Left ventricle myocardium superior (tissue), 1 donor: ENCODE results near the gene FA2H. TPM values are rescaled to one million over a fixed set of nuclear protein-coding genes. Genes with fewer than 3 reads are reported as not detected.

Experiments
- ATAC-seq: fragments of 200-7000 bp; cut with Tn5 transposase; one replicate; pipeline ENCODE4 v1.9.1; 2020; ENCODE audit warnings: mild to moderate bottlenecking, moderate library complexity
- DNase-seq: peaks from one replicate; pipeline ENCODE4 v3.0.0-alpha.2; 2020
- intact Hi-C: fragments of 100-400 bp; cut with micrococcal nuclease; formaldehyde crosslinking; loops from one replicate; pipeline ENCODE4 v1.11.0; 2022
- total RNA-seq: library from RNA; stranded (reverse); fragmentation: NEBNext Ultra II Directional; extraction: Animal tissue kit (Norgen Biotek cat#: 25700); gene quantifications from one replicate; pipeline ENCODE4 v1.2.1, GENCODE V29; 2021
- donor health status: DM: no; HTN: yes; CAD: no; lungs with severe emphysema.

The FA2H gene
- total RNA-seq, 1 donor from 2014 or later: 0.50 TPM

DNA sequence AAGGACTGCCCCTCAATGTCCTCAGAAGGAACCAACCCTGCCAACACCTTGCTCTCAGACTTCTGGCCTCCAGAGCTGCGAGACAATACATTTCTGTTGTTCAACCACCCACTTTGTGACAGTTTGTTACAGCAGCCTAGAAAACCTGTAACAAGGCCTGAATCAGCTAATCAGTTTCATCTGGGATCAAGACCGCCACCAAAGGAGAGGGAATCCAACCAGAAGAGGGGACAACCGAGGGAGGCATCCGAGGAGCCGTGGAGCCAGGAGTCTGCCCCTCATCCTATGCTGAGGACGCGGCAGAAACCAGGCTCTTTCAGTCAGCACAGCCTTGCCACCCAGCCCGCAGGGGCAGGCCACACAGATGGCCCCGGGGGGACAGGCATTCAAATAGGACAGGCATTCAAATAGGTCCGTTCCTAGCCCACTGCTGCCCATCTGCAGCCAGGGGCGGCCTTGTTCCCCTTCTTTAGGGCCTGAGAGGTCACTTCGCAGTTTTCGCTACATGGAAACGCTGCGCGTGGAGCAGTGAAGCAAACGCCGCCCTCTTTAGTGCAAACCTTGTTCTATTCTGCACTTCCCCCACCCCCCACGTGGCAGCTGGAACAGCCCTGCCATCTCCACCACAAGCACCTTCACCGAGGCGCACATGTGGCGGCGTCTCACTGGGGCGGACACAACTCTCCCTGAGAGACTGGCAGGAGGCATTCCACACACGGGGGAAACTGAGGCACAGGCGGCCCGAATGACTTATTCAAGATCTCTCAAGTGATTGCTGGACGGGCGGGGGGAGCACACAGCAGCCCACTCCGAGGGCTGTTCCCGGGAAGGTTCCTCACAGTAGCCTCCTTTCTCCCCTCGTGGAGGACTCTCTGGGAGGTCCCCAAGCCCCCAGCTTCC, 26.7 kb downstream of the FA2H start:
- DNase-seq (no peak), ATAC-seq (no peak)
- intact Hi-C loops: no loop called here

DNA sequence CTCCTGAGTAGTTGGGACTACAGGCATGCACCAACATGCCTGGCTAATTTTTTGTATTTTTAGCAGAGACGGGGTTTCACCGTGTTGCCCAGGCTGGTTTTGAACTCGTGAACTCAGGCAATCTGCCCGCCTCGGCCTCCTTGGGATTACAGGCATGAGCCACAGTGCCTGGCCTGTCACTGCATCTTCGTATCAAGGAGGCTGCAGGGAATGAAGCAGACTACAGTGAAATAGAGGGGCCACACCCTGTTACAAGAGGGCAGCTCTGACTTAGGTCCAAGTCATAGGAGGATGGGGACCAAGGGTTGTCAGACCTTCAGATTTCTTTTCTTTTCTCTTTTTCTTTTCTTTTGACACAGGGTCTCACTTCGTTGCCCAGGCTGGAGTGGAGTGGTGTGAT, 28.7 kb downstream of the FA2H start:
- DNase-seq (no peak), ATAC-seq (no peak)
- intact Hi-C loops: no loop called here

DNA sequence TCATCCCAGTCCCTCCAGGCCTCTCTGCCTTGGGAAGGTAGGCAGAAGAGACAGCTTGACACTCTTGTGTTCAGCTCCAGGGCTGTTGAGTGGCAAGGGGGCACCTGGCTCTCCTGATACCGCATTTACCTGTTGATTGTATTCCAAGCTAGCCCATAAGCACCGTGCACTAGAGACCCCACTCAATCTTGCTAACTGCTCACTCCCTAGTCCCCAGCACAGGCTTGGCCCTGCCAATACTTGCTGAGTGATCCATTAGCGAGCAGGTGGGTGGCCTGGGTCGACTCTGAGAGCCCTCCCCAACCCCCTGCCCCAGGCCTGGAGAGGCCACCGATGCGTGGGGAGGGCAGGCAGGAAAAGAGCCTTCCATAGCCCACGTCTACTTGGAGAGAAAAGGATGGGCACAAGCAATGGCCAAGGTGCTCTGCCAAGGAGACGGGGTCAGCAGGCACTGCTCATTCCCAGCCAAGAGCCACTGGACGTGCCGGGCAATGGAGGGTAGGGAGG, 29.5 kb downstream of the FA2H start:
- intact Hi-C loops: no loop called here
- ATAC-seq (no peak), DNase-seq (no peak)

DNA sequence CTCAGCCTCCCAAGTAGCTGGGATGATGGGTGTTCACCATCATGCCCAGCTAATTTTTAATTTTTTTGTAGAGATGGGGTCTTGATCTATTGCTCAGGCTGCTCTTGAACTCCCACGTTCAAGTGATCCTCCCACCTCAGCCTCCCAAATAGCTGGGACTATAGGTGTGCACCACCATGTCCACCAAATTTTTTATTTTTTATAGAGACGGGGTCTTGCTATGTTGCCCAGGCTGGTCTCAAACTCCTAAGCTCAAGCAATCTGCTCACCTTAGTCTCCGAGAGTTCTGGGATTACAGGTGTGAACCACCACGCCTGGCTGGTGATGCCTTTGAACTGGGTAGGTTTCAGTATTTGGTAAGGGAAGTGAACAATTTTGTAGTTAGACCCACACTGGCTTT, 30.1 kb downstream of the FA2H start:
- intact Hi-C loops: no loop called here
- ATAC-seq (no peak), DNase-seq (no peak)

DNA sequence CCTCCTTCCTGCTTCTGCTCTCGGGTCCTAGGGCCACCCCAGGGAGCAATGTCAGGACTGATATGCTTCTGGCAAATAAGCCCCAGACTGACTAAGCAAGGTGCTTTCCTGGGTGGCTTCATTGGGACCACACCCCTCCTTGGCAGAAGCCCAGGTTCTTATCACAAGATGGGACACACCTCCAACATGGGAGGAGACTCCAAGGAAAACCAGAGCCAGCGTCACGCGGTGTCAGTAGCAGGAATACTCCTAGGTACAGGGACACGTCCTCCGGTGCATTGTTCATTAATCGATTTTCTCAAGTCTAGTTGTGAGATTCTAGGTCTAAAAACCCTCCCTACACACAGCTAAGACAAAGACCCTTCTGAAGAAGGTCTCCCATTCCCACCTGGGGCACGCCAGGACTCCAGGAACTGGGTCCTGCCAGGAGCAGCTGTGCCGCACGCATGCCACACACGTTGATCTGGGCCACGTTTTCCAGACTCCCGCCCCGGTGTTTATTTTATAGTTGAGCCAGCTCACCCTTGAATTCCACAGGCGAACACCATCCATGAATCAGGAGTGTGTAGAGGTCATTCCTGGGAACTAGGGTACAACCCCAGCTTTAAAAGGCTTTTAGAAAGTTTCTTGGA, 30.8 kb downstream of the FA2H start:
- intact Hi-C loops: no loop called here
- ATAC-seq (no peak), DNase-seq (no peak)

DNA sequence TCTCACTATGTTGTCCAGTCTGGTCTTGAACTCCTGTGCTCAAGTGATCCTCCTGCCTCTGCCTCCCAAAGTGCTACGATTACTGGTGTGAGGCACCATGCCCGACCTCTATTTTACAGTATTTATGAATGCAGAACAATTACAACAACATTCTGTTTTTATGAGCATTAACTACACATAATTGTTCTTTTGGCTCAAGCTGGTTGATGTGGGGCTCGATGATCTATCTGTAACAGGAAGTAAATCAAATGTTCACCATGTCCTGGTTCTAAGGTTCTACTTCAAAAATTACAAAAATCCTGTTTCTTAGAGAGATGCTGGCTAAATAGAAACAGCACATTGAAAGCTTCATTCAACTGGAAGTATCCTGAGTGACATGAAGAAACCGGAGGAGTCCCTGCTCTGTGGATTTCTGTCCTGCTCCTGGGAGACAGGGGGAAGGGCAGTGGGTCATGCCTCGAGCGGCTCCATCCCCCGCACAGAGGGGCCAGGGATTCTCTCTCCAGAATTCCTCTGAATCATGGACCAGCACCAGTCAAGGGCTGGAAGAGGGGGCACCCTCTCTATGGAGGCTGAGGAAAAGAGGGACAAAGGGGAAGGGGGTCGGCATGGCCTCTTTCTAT, 31.5 kb downstream of the FA2H start:
- ATAC-seq: no peak
- intact Hi-C loops: no loop called here

DNA sequence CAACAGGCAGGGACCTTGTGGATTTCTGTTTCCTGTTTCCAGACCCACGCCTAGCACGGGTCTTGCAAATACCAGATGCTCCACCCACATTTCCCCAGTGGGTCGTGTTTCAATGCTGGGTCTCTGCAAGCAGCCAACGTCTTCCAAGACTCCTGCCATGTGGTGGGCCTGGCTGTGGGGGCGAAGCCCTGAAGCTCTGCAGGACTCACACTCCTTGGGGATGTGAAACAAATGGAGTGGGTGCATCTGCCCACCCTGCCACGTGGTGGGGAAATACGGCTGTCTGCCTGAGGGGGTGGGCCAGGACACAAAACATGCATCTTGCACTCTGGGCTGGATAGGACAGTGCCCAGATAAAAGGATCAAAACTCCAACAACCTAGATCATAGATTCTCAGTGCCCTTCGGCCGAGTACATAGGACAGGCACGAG, 32.6 kb downstream of the FA2H start:
- no peak for ATAC-seq
- intact Hi-C loops: no loop called here

More for the DNA sequence above, 31.5 kb downstream of the FA2H start:
- no peak for DNase-seq

DNA sequence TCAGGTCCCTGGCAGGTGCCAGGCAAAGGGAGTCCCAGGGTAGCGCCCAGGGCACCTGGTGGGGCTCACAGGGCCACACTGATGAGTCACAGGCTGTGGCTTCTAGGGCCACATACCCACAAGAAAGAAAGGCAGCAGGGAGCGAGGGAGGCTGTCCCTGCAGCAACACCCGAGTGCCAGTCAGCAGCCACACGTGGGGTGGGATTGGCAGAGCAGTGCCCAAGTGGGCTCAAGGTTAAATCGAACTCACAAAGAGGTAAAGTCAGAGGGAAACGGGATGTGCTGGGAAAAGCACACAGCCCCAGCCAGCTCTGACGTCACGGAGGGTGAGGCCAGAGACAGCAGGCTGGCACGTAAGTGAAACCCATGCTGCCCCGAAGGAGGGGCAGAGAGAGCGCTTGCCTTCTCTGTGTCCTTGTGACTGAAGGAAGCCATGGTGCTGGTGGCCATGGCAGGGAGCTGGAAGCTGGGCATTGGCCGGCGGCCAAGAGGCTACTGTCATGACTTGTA, 33.8 kb downstream of the FA2H start:
- DNase-seq (peak; percentile 35), ATAC-seq (peak; percentile 40)
- intact Hi-C loops: no loop called here

More for the DNA sequence above, 32.6 kb downstream of the FA2H start:
- no peak for DNase-seq

DNA sequence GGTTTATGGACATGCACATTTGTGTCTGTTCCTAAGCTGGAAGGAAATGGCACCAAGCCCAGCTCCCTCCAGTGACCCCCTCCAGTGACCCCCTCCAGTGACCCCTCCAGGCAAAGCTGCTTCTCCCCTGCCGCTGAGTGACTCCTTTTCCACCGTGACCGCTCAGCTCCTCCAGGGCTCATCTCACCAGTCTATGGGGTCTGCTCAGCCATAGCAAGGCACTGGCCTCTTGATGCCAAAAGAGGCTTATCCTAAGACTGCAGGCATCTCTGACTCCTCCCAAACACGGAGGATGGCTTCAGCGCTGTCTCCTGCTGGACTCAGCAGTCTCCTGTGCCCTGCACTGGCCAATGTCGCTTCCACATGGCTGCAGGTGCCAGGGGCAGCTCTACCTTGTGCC, 35.3 kb downstream of the FA2H start:
- no peak for DNase-seq
- intact Hi-C loops: no loop called here
- no peak for ATAC-seq

DNA sequence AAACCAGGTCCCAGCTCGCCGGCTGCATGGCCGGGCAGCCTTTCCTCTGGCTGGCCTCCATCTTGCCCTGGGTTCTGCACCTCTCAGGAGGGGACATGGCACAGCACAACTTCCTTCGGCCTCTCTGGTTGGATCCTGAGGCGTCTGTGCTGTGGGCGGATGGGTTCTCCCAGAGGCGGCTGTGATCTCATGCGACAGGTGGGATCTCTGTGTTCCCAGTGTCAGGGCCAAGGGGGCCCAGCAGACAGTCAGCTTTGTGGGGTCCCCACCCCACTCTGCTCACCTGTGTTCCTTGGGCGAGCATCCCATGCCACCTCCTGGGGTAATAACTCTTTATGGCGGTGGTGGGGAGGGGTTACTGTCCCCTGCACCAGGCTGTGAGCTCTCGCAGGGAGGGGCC, 35.8 kb downstream of the FA2H start:
- ATAC-seq (no peak), DNase-seq (no peak)
- intact Hi-C loops: no loop called here

DNA sequence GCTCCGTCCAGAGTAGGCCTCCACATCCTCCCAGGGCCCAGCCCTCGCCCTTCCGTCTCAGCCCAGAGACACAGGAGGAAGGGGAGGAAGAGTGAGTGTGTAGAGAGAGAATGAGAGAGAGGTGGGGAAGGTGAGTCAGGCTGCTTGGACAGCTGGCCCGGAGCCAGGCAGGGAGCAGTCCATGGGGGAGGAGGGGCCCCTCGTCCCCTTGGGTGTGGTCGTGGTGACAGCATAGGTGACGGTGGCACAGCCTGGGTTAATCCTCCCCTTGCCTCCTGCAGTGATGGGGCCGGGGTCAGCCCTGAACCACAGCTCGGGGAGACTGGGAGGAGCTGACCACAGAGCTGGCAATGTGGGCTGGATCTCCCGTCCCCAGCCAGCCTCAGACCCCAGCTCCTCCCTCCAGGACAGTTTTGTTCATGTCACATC, 36.5 kb downstream of the FA2H start:
- intact Hi-C loops: no loop called here
- DNase-seq: no peak
- no peak for ATAC-seq

DNA sequence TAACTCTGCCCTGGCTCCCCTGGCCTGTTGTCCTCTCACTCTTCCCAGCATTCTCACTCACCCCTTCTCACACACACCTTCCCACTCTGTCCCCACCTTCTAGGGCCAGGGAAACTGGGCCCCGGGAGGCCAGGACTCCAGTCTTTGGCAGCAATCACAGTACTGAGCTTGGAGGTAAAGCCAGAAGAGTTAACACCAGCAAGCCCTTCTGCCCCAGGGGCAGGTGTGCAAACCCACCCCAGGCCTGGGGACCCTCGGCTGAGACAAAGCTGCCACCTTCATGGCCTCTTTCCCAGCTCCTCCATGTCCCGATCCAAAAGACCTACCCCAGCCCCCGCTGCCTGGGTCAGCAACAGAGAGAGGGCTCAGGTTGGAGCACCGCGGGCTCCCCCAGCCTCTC, 37.1 kb downstream of the FA2H start:
- intact Hi-C loops: no loop called here
- ATAC-seq (no peak), DNase-seq (no peak)

DNA sequence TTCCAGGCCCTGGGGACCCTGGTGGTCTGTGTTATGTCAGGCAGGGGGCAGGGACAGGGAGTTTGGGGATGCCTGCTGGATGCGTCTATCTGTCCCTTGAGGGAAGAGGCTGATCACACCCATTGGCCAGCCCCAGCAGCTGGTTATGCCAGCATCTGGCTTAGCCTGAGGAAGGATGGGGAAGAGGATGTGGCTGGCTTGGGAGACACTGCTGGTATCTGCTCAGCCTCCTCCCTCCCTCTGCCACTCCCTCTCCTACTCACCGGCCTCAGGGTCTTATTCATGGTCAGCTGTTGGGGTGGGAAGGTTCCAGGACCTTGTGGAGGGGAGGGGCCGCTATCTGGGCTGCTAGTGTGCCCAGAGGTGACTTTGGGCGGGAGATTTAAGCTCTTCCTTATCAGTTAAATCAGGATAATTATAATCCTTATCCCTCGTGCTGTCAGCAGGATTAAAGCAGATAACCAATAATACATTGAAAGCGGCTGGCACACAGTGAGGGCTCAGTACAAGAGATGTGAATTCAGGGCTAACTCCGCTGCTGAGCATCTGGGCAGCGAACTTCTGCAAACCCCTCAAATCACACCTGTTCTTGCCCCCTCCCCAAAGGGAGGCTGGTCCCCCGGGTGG, 38.0 kb downstream of the FA2H start:
- DNase-seq: no peak
- intact Hi-C loops: no loop called here
- ATAC-seq: no peak

DNA sequence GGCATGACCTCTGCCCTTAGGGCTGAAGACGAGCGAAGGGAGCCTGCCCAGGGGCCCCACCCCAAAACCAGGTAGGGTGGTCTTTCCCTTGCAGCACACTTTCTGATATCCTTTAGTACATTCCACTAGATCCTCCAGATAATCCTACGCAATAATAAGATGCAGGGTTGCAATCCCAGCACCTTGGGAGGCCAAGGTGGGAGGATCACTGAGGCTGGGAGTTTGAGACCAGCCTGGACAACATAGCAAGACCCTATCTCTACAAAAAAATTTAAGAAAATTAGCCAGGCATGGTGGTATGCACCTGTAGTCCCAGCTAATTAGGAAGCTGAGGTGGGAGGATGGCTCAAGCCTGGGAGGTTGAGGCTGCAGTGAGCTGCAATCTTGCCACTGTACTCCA, 39.1 kb downstream of the FA2H start:
- intact Hi-C loops: no loop called here
- DNase-seq: no peak
- no peak for ATAC-seq

DNA sequence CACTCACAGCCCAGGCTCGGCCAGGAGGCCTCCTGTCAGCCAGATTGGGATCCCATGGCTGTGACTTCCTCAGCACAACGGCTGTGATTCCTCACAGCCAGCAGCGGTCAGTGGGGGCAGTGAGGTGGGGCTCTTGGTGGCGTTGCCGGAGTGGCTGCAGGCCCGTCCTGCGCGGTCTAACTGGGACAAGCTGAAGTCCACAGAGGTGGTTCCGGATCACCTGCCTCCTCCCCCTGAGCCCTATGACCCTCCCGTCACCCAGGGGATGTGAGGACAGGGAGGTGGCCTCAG, 39.5 kb downstream of the FA2H start:
- ATAC-seq (no peak), DNase-seq (no peak)
- intact Hi-C loops: no loop called here

DNA sequence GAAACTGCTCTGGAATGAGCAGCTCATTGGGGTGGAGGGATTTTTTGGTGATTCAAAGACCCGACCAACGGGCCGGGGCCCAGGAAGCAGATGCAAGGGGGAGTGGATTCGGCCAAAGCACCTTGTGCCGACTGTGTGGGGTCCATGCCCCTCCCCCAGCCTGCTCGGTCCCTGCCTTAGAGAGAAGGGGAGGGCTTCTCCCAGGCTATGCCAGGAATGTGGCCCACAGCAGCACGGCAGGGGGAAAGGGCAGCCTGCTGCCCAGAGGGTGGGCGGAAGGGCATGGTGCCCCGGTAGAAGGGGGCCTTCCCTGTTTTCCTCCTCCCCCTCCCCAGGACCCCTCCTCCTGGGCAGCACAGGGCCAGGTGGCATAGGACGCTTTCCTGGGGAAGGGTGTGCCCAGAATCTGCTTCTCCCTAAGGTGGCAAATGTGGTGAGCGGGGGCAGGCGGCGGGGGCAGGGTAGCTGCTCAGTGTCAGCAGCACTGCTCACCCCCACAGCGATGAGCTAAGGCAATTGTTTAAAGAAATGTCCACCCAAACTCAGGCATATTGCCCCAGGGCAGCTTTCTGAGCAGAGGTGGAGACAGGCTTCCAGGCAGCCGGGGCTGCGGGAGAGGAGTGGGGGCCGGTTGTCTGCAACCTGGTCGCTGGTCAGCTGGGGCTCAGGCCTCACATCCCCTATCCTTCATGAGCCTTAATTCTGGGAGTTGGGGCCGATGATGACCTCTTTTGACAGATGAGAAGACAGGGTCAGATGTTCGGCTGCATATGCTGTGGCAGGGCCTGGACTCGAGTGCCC, 40.1 kb downstream of the FA2H start:
- ATAC-seq (no peak), DNase-seq (no peak)
- intact Hi-C loops: no loop called here

DNA sequence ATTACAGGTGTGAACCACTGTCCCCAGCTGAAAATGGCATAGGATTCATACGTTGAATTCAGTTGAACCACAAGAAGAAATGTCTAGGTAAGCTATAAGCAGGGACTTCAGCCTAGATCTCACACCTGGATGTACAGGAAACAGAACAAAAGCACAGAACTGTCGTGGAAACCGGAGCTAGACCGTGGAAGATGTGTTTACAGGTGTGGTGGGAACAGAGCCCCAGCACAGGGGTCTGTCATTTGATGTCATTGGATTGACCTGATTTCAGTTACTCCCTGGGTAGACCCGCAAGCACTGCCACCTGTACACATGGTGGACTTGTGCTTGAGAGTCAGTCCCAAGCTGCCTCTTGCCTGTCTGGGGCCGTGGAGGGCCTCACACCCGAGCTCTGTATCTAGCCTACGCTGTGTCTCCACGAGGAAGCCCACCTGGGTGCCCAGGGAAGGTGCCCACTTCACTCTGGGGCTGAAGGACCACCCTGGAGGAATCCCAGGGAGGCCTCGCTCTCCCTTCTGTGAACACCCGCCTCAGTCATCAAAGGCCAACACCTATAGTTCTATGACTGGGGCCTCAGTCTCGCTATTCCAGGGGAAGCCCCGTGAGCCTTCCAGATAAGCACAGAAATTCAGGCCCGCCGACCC, 41.8 kb downstream of the FA2H start:
- DNase-seq (no peak), ATAC-seq (no peak)

DNA sequence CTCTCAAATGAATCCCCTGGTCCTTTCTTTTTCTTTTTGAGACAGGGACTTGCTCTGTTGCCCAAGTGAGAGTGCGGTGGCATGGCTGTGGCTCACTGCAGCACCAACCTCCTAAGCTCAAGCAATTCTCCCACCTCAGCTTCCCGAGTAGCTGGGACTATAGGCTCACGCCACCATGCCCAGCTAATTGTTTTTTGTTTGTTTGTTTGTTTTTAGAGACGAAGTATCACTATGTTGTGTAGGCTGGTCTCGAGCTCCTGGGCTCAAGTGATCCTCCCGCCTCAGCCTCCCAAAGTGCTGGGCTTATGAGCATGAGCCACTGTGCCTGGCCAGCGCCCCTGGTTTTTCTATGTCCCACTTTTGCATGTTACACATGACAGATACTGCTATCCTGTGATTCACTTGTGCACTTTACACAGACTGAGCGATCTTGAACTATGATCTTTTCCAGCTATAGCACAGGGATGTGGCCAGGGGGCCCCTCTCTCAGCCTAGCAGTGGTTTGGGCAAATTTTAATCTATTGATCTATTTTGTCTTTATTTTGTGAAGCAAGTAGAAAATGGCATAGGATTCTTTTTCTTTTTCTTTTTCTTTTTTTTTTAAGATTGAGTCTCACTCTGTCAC, 42.7 kb downstream of the FA2H start:
- intact Hi-C loops: no loop called here
- ATAC-seq: no peak

More for the DNA sequence above, 41.8 kb downstream of the FA2H start:
- intact Hi-C loops: no loop called here

More for the DNA sequence above, 42.7 kb downstream of the FA2H start:
- no peak for DNase-seq
